Loucy (cell line): ENCODE data around the gene FZD10.

Source experiments
- EZH2phosphoT487 ChIP-seq: fragments of 200-600 bp; IDR thresholded peaks from 2 replicates; pipeline ENCODE4 v1.6.1; 2018; ENCODE audit warnings: antibody characterized with exemption, mild to moderate bottlenecking, moderate library complexity, borderline replicate concordance
- TF ChIP-seq, protein P1 (sequence below): fragments of 200-600 bp; sonication (generic); conservative IDR thresholded peaks from 2 replicates; pipeline ENCODE4 v1.5.1; 2014; ENCODE audit warnings: mild to moderate bottlenecking, antibody characterized with exemption, low read length

DNA sequence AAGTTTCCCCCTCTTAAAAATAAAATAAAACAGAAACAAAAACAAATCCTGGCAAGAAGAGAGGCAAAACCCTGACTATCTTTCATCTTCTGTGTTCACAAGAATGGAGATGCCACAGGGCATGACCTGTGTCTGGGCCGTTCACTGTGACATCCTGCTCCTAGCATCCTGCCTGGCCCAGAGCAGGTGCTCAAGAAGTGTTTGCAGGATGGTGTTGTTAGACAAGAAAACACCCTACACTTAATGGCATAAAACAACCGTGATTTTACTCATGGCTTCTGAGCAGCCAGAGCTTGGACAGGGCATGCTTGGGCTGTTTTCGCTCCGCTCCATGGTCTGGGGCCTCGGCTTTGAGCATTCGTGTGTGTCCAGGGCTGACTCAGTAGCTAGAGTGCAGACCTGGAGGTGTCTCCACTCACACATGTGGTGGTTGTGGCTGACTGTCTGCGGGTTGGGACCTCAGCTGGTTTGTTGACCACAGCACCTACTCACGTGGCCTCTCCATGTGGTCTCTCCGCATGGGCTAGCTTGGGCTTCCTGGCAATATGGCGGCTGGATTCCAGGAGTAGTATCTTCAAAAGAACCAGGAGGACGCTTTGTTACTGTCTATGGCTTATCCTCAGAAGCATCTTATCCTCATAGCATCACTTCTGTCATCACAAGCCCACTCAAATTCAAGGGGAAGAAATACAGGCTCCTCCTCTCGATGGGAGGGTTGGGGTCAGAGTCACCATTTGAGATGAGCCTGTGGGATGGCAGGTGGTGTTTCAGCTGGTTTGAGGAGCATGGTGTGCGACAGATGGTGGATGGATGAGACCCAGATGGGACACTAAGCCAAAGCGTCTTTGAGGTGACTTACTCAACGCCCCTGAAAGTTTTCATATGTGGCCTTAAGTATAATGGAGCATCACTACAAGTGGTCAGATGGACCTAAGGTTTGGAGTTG lies 33.2 kb upstream of the FZD10 start:
- TF ChIP-seq, protein P1, sequence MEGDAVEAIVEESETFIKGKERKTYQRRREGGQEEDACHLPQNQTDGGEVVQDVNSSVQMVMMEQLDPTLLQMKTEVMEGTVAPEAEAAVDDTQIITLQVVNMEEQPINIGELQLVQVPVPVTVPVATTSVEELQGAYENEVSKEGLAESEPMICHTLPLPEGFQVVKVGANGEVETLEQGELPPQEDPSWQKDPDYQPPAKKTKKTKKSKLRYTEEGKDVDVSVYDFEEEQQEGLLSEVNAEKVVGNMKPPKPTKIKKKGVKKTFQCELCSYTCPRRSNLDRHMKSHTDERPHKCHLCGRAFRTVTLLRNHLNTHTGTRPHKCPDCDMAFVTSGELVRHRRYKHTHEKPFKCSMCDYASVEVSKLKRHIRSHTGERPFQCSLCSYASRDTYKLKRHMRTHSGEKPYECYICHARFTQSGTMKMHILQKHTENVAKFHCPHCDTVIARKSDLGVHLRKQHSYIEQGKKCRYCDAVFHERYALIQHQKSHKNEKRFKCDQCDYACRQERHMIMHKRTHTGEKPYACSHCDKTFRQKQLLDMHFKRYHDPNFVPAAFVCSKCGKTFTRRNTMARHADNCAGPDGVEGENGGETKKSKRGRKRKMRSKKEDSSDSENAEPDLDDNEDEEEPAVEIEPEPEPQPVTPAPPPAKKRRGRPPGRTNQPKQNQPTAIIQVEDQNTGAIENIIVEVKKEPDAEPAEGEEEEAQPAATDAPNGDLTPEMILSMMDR, result no peak
- TF ChIP-seq EZH2phosphoT487, result no peak
